Transverse colon (tissue), 4 donors: Measurements from ENCODE around the gene SCAMP1. TPM values are rescaled to one million over a fixed set of nuclear protein-coding genes. Genes with fewer than 3 reads are reported as not detected.

Source experiments
- DNase-seq: peaks from one replicate; pipeline ENCODE4 v3.0.0-alpha.2; 2019
- H3K27ac ChIP-seq, 4 donors: fragments of 200-600 bp; sonication (generic); 2 replicates each; pipeline ENCODE4 v1.5.1; 2016 to 2018; ENCODE audit warnings: inconsistent platforms in 4 of 4
- H3K27me3 ChIP-seq: fragments of 200-600 bp; sonication (generic); 2 replicates; pipeline ENCODE4 v1.5.1; 2017; ENCODE audit warnings: inconsistent platforms
- H3K36me3 ChIP-seq, 4 donors: fragments of 200-600 bp; sonication (generic); 2 replicates each; pipeline ENCODE4 v1.5.1; 2017 to 2019; ENCODE audit warnings: inconsistent platforms in 4 of 4
- H3K4me1 ChIP-seq, 4 donors: fragments of 200-600 bp; sonication (generic); 2 replicates each; pipeline ENCODE4 v1.5.1; 2017 to 2020; ENCODE audit warnings: inconsistent platforms in 4 of 4
- H3K4me3 ChIP-seq, 4 donors: fragments of 200-600 bp; sonication (generic); 1 replicate in 1 of 4; 2 replicates in 3 of 4; pipeline versions ENCODE4 v1.5.1 to v1.6.1; 2017 to 2019; ENCODE audit warnings: inconsistent platforms in 4 of 4
- H3K9me3 ChIP-seq, 2 donors: fragments of 200-600 bp; sonication (generic); 2 replicates each; pipeline ENCODE4 v1.5.1; 2017 to 2019; ENCODE audit warnings: inconsistent platforms in 2 of 2
- CTCF ChIP-seq, 5 experiments: fragments of 200-600 bp in 3 of 5; fragments of 450-650 bp in 2 of 5; sonication (generic) in 3 of 5; IDR thresholded peaks; 1 replicate in 2 of 5; 2 replicates in 3 of 5; pipeline ENCODE4 v1.5.1; 2016 to 2017; ENCODE audit warnings: antibody characterized with exemption in 5 of 5, inconsistent platforms in 3 of 5, mild to moderate bottlenecking in 2 of 5, moderate library complexity in 1 of 5
- EP300 ChIP-seq: sonication (generic); formaldehyde crosslinking; IDR thresholded peaks from one replicate; pipeline ENCODE4 v1.6.1; 2017; ENCODE audit warnings: antibody characterized with exemption, low read depth
- POLR2A ChIP-seq: fragments of 450-650 bp; IDR thresholded peaks from one replicate; pipeline ENCODE4 v1.6.1; 2016; ENCODE audit warnings: antibody characterized with exemption, mild to moderate bottlenecking, moderate library complexity
- POLR2AphosphoS5 ChIP-seq, 3 donors: sonication (generic); formaldehyde crosslinking; IDR thresholded peaks; one replicate each; pipeline ENCODE4 v1.6.1; 2016; ENCODE audit warnings: antibody characterized with exemption in 3 of 3
- WGBS, 2 donors: methylation state at CpG; one replicate each; pipeline ENCODE4 v1.1.5; 2018; ENCODE audit warnings: low coverage in 1 of 2; 5-methylcytosine and 5-hydroxymethylcytosine counted together
- in situ Hi-C, 4 donors: fragments of 200-750 bp; cut with MboI; loops; one replicate each; pipeline versions ENCODE4 v1.15.0 to v1.15.1; 2017; ENCODE audit warnings: low sequenced_read_pairs in 3 of 4, low pct_ligation_motif_present in 1 of 4, low pct_unique_long_range_greater_than_20kb in 1 of 4
- intact Hi-C: fragments of 100-400 bp; cut with DNase I; formaldehyde crosslinking; loops from one replicate; pipeline ENCODE4 v1.15.1; 2023; ENCODE audit warnings: low total_unique reads
- total RNA-seq, 4 donors: library from RNA; depleted of rRNA; stranded (reverse); fragments of >200 nt; gene quantifications; one replicate each; pipeline ENCODE4 v1.1.0, GENCODE V29; 2016

SCAMP1 gene
- total RNA-seq, 4 donors from 2014 or later: 10.5 to 24.7 (median 21.8) TPM

- Histone ChIP-seq H3K36me3 (no peaks in the 10 kb centered on the region), H3K27ac (no peak overlapping the region), H3K4me1 (peaks cover 0 to 9% (median 5%) of the 10 kb centered on the region in 4 donors), H3K27me3 (no peaks in the 10 kb centered on the region), H3K4me3 (no peak overlapping the region), H3K9me3 (no peaks in the 10 kb centered on the region)
- WGBS, 2 donors: 89 to 94% methylated on average over 1 of the region's 1 CpG
- in situ Hi-C loops (no loop called here), intact Hi-C loops (no loop called here)
- TF ChIP-seq POLR2A (no peak), POLR2AphosphoS5 (IDR thresholded peaks at IDR 0.05) (no peak), CTCF (IDR thresholded peaks at IDR 0.05) (no peak), EP300 (no peak)
- no peak for DNase-seq
These were observed 12.8 kb downstream of the SCAMP1 start for GRCh38 chr5:78373231-78373630.

- in situ Hi-C loops (no loop called here), intact Hi-C loops (no loop called here)
- Histone ChIP-seq H3K27ac (no peak overlapping the region), H3K4me1 (peaks cover 0 to 9% (median 3%) of the 10 kb centered on the region in 4 donors), H3K4me3 (no peak overlapping the region), H3K9me3 (no peaks in the 10 kb centered on the region), H3K36me3 (no peaks in the 10 kb centered on the region), H3K27me3 (no peaks in the 10 kb centered on the region)
- no peak for TF ChIP-seq CTCF (IDR thresholded peaks at IDR 0.05)
- TF ChIP-seq EP300: no peak
- TF ChIP-seq POLR2AphosphoS5 (IDR thresholded peaks at IDR 0.05): no peak
- no peak for TF ChIP-seq POLR2A
- DNase-seq: no peak
- 94 to 96% methylated on average over 3 of the region's 3 CpGs for WGBS, 2 donors
These were observed 15.9 kb downstream of the SCAMP1 start for GRCh38 chr5:78376315-78376714.

GRCh38 chr5:78377056-78377717 lies 16.8 kb downstream of the SCAMP1 start:
- DNase-seq: no peak
- TF ChIP-seq POLR2A: no peak
- no peak for TF ChIP-seq EP300
- no peak for TF ChIP-seq POLR2AphosphoS5 (IDR thresholded peaks at IDR 0.05)
- TF ChIP-seq CTCF (IDR thresholded peaks at IDR 0.05): no peak
- 48 to 60% methylated on average over 3 of the region's 3 CpGs for WGBS, 2 donors
- H3K27ac ChIP-seq: no peak overlapping the region
- H3K36me3 ChIP-seq: no peaks in the 10 kb centered on the region
- in situ Hi-C loops (no loop called here), intact Hi-C loops (no loop called here)
- H3K9me3 ChIP-seq: no peaks in the 10 kb centered on the region
- no peak overlapping the region for H3K4me3 ChIP-seq
- no peaks in the 10 kb centered on the region for H3K27me3 ChIP-seq
- H3K4me1 ChIP-seq: peaks cover 0 to 9% (median 3%) of the 10 kb centered on the region in 4 donors

- in situ Hi-C loops: no loop called here
- no peaks in the 10 kb centered on the region for H3K36me3 ChIP-seq
- intact Hi-C loops: no loop called here
- 73 to 85% methylated on average over 2 to 4 of the region's 4 CpGs for WGBS, 2 donors
- no peaks in the 10 kb centered on the region for H3K9me3 ChIP-seq
- H3K27me3 ChIP-seq: no peaks in the 10 kb centered on the region
- TF ChIP-seq EP300: no peak
- TF ChIP-seq CTCF (IDR thresholded peaks at IDR 0.05): no peak
- TF ChIP-seq POLR2A: no peak
- TF ChIP-seq POLR2AphosphoS5 (IDR thresholded peaks at IDR 0.05): no peak
- H3K27ac ChIP-seq: no peak overlapping the region
- H3K4me3 ChIP-seq: no peak overlapping the region
- no peak for DNase-seq
- H3K4me1 ChIP-seq: peaks cover 0 to 9% (median 3%) of the 10 kb centered on the region in 4 donors
These were observed 17.3 kb downstream of the SCAMP1 start for GRCh38 chr5:78377718-78378105.
